ENCODE data around the gene NAV2.
"Not testable (repeated sequence)": the region's sequence is repeated elsewhere in the genome, so short reads cannot be mapped to it uniquely, and the experiment has no call there.

Gene NAV2

DNA sequence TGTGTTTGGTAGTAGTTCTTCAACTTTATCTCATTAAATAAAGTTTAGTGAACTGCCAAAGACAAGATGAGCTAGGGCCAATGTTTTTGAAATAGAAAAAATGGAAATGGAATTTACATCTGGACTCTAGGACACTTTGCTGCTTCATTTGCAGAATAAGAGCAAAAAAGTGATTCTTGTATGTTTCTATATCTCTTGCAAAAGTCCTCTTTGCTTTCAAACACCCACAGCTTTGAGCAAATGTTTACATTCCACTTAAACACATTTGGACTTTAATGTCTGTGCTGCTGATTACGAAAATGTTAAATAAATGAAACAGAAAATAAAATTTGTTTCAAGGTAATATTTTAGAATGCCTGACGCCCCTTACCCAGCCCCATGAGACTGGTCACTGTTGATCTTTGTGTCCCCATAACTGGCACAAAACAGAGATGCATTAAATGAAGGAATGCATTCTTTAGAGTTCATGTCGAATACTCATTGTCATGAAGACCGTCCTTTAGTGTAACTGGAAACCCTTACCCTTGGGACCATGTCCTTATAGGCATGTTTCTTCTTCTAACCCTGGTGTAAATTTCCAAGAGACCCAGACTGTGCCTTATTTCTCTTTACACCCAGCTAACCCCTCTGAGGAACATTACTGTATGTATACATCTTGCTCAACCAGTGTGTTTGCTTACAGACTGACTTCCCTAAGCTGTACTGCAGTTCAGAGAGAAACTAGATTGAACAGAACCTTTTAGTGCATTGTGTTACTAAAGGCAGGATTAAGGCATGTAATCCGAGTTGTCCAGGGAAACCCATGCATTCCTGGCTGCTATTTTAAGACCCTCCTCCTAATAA is 199.7 kb downstream of the NAV2 start:
- no peak for DNase-seq

DNA sequence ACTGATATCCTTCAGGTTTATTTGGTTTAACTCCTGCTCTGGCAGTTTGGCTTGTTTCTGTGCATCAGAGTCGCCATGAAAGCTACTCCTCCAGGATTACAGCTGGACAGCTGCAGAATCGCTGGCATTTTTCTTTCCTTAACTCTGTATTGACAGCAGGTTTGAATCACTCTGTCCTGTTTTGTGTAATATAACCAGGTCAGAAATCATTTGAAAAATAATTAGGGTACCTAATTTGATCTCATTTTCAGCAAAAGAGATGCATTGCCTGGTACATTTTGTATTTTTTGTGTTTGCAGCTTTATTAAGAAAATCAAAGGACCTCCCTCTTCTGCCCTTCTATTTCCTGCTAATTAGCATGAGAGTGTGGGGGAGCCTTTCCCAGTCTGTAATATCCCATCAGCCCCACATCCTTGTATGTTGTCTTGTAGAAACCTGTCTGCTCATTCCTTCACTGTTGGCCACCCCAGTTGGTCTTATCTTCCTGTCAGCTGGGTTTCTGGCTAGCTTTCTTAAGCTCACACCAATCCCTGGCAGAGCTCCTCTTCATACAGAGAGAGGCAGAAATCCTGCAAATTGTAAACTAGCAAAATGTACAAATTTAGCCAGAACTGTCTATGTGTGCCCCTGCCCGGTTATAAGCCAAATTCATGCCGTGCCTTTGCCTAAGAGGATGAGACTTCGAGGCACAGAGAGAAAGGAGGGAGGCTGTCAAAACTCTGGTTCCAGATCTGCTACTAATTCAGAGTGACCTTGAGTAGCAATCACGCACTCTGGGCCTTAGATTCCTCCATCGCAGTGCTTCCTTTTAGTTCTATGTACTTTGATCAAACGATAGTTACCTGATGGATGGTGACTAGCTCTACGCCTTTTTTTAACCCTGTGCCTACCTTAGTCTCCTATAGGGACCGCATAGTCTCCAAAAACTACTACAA is 200.6 kb downstream of the NAV2 start:
- DNase-seq: no peak

- no peak for DNase-seq
Measured at GRCh38 chr11:19913893-19914249, 201.2 kb downstream of the NAV2 start.

DNA sequence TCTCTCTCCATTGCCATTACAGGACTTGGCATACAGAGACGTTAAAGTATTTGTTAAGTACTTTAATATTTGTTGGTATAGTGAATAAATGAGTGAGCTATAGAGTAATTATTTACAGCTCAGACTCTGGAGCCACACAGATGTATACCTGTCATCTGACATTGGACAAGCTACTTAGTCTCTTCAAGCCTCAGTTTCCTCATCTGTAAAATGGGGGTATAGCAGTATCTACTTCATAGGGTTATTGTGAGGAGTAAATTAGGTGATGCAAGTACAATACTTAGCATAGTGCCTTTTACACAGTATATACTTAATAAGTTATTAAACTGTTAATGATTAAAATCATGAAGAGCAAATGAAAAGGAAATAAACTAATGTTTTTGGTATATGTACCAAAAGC is 203.2 kb downstream of the NAV2 start:
- no peak for DNase-seq

DNA sequence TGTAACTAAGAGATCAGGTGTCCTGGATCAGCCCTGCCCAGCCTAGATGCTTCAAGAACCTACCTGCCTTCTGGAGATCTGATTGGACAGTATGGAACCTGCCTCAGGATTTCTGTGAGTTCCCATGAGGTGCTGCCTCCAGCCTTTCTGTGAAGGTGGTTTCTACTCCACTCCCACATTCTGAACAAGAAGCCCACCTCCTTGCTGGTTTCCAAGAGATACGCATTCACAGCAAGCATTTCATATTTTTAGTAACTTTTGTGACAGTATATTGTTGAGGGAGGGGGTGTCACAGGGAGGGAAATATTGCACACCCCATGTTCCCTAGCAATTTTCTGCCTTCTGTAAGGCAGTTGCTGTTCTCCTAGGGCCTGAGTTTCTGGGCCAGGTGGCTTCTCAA is 204.4 kb downstream of the NAV2 start:
- DNase-seq: no peak

DNA sequence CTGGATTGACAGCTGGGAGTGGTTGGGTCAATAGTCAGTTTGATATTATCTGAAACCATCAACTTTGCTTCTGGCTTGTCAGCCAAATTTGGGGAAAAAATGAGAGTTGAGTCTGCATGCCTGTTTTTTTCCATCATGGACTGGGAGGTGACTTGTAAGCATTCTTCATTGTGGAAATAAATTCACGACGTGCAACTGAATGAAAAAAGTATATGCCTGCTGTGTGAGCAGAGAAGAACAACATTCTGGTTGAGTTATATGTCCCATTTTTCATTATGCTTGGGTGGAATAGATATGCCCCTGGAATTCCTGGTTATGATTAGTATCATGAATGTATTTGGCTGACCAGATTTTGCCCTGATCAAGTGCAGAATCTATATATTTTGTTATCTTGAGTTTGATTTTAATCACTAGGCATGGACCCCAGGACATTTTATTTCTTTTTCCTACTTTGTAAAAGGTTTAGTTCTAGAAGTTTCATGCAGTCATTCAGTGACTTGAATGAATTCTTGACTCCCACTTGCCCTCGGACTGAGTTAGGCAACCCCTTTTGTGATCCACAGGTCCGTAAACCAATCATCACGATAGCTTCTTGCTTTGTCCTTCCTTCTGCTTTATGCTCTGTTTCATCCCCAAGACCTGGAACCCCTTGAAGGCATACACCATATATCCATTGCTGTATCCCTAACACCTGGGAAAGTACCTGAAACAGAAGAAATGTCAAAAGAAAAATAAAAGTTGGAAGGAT is 205.8 kb downstream of the NAV2 start:
- no peak for DNase-seq

DNA sequence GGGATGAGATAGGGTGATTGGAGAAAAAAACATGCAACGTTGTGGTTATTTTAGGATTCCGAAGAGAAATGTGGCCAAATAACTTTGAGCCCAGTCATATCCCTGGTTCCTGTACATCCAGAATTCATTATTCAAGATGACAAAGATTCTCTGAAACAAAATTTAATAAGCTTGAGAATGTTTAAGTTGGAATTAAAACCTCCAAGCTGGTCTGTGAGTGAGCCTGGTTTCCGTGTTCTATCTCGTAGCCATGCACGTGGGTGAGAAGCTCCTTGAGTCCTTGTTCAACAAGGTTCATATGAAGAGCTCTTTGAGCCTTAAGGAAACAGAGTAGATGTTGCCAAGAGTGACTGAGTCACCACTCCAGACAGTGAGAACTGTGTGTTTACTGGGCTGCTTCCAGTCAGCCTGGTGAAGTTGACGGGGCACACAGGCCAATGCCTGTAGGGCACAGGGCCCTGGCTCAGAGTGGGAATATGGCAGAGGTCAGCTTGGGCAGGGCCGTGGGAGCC is 206.5 kb downstream of the NAV2 start:
- no peak for DNase-seq

GRCh38 chr11:19920982-19921381 is 208.3 kb downstream of the NAV2 start:
- no peak for DNase-seq

GRCh38 chr11:19921976-19922688 is 209.5 kb downstream of the NAV2 start:
- DNase-seq: no peak

- no peak for DNase-seq
Measured at GRCh38 chr11:19922689-19923035, 210.0 kb downstream of the NAV2 start.

- no peak for DNase-seq
Measured at GRCh38 chr11:19923626-19924025, 211.0 kb downstream of the NAV2 start.

DNA sequence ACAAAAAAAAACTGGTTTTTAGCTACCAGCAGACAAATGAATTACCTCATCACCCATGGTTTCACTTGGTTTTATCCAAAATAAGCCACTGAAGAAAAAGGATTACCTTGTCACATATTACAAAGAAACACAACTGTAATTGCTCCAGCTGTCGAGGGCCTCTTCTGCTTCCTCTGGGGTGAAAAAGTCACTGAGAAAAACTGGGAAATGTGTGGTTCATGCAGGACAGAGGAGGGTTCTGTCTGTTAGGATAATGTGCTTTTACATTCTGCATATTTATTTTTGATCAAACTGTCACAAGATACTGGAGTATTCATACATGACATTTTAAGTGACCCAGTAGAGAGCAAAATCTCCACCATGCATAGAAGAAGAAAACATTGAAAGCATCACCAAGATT is 211.7 kb downstream of the NAV2 start:
- no peak for DNase-seq

DNA sequence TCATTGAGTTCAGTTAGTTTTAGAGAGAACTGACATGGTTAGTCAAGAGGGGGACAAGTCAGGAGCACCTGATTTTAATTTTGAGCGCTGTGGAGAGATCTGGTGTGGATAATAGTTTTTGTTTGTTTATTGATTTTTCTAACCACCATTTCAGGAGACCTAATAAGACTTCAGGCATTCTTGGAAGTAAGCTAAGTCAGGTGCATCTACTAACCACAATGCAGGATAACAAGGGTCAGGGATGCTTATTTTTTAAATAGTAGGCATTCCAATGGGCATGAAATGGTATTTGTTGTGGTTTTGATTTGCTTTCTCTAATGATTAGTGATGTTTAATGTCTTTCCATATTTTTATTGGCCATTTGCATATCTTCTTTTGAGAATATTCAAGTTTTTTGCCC is 212.1 kb downstream of the NAV2 start:
- no peak for DNase-seq

- DNase-seq: not testable (repeated sequence)
Measured at GRCh38 chr11:19927403-19927802, 214.8 kb downstream of the NAV2 start.

DNA sequence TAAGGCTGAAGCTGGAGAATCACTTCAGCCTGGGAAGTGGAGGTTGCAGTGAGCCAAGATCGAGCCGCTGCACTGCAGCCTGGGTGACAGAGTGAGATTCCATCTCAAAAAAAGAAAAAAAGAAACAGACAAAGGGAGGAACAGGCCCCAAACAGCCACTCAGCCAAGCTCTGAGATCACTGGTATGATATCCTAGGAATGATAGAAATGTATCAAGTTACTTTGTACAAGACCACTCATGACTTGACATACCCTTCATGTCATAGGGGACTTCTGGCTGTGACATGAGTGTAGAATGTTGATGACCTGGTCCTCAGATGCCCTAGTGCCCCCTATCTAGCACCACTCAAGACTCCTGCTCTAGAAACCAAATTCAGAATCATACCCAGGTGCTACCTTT is 216.5 kb downstream of the NAV2 start:
- DNase-seq: no peak

DNA sequence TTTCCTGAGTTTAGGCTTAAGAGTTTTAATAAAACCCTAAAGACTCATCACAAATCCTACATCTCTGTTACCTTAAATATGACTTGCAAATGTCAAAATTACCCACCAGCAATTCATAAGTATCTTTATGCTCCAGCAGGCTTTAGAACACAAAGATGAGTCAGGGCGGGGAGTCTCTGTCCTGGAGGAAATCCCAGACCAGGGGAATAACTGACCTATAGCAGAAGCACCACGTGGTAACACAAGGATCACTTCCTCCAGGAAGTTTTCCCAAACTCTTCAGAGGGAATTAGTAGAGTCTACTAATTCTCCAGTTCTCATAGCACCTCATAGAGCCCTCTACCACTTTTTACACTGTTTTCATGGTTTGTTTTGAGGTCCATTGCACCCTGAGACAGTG is 217.0 kb downstream of the NAV2 start:
- DNase-seq: no peak

DNA sequence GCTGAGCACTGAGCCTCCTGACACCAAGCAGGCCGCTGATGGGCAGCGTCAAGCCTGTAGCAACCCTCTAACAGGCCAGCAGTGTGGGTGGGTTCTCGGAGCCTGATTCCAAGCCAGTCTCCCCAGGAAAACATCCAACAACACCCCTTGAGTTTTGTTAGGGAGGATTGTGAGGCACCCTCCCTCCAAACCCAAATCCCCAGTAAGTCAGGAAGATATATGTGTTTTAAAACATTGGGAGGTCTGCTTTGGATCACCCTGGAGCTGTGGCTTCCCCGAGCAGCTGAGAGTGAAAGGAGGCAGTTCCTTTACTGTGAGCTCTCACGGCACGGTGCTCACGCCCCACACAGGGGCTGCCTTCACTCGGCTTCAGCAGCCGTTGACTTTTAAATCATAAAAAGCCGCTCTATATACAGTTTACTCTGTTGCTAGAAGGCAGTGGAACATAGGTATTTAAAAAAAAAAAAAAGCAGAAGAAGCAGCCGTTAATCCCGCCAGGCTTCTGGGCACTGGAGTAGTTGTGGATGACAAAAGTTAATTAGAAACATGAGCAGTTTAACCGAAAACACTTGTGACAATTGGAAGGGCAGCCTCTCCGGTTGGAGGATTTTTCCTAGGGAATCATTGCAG is 218.6 kb downstream of the NAV2 start:
- DNase-seq: no peak

DNA sequence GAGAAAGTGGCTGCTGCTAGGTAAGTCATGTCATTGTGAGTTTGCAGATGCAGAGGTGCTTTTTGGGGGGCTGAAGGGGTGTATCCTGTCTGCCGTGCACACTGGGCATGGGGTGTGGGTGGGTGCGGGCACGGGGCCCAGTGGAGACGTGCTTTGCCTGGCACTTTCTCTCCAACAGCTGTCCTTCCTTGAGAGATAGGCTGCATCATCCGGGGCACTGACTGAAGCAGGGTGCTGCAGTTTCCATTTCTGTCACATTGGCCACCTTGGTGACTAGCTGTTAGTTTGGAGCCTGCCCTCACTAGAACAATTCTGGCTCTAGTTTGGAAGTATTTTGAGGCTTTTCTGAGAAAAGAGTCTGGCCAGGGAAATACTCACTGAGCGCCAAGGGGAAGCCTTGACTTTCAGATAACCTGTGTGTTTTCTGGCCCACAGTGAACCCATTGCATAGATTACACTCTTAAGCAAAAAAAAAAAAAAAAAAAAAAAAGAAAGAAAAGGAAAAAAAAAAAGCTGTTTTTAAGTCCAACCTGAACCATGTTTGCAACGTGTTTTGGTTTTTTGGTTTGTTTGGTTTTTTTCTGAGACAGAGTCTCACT is 219.2 kb downstream of the NAV2 start:
- DNase-seq: no peak

GRCh38 chr11:19933132-19933735 is 220.6 kb downstream of the NAV2 start:
- no peak for DNase-seq

DNA sequence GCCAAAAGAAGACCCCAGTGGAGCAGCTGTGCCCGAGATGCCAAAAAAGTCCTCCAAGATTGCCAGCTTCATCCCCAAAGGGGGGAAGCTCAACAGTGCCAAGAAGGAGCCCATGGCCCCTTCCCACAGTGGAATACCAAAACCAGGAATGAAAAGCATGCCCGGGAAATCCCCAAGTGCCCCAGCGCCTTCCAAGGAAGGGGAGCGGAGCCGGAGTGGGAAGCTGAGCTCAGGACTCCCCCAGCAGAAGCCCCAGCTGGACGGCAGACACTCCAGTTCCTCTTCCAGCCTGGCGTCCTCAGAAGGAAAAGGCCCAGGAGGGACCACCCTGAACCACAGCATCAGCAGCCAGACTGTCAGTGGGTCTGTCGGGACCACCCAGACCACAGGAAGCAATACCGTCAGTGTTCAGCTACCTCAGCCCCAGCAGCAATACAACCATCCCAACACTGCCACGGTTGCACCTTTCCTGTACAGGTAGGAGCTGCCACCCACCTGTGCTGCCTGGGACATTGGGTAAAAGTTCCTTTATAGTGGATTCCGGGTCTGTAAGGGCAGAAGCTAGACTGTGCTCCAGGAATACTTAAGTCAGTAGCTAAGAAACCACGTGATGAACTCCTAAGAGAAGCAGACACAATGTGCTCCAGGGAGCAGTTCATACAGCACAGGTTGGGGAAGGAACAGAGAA is 221.3 kb downstream of the NAV2 start:
- no peak for DNase-seq

DNA sequence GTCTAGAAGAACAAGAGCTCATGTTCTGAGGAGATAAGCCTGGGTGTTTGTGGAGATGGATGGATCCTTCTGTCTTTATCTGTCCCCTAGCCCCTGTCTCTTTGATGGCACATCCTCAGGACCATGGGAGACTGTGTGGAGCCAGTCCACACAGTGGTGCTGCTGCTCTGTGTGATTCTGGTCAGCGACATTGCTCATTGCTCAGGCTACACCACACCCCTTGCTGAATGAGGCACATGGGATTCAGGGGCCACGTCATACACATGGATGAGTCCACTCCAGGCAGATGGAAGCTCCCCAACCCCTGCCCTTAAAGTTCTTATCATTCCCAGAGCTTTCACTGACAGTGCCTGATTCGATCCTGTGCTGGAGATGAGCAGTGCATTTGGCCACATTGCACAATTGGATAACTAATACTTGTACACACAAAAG is 222.2 kb downstream of the NAV2 start:
- no peak for DNase-seq

Measured in CD4-positive, alpha-beta T cell treated with Interleukin-15 for 1 hour (primary cell).